H4 (cell line): Measurements from ENCODE around the gene UBXN7. TPM values are rescaled to one million over a fixed set of nuclear protein-coding genes. Genes with fewer than 3 reads are reported as not detected.
"Not testable (repeated sequence)": the region's sequence is repeated elsewhere in the genome, so short reads cannot be mapped to it uniquely, and the experiment has no call there.

Experiments used
- DNase-seq: peaks from one replicate; pipeline ENCODE4 v3.0.0-alpha.2; 2015; ENCODE audit warnings: low spot score
- total RNA-seq: library from RNA; depleted of rRNA; stranded (reverse); fragments of >200 nt; shearing (Covaris generic); gene quantifications from 2 replicates; pipeline ENCODE4 v1.2.3, GENCODE V29; 2014; rRNA removed

UBXN7 gene, protein sequence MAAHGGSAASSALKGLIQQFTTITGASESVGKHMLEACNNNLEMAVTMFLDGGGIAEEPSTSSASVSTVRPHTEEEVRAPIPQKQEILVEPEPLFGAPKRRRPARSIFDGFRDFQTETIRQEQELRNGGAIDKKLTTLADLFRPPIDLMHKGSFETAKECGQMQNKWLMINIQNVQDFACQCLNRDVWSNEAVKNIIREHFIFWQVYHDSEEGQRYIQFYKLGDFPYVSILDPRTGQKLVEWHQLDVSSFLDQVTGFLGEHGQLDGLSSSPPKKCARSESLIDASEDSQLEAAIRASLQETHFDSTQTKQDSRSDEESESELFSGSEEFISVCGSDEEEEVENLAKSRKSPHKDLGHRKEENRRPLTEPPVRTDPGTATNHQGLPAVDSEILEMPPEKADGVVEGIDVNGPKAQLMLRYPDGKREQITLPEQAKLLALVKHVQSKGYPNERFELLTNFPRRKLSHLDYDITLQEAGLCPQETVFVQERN
- total RNA-seq: 8.0 and 10.2 TPM in 2 replicates

DNA sequence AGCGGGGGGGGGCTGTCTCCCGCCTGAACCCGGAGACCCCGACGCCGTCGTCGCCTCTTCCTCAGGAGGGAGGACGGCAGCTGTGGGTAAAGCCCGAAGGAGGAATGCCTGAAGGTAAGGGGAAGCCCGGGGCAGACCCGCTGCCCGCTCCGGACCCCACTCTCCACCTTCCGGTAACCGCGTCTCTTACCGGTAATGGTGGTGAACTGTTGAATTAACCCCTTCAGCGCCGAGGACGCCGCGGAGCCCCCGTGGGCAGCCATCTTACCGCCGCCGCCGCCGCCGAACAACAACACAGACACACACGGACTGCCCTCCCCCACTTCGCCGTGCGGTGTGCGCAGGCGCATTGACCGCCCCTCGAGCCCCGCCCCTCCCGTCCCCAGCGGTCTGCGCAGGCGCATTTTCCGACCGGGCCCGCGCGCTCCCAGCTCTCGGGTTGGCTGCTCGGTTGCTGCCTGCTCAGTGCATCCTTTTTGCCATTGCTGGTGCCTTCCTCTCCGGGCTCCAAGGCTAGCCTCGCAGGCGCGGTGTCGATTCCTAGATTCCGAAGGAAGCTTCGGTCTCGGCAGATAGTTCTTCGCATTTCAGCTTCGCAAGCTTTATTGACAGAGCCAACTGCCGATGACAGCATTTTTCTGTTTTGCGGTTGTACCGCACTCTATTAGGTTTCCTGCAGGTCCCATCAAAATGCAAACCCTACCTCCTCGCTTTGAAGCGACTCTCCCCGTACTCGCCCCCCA, at the start of gene UBXN7:
Gene UBXN7, minus strand, starts transcription at position 291 of the 743 bp plus-strand sequence. Its CDS starts 28 bp downstream, at position 263.
- DNase-seq: peak; percentile 89

DNA sequence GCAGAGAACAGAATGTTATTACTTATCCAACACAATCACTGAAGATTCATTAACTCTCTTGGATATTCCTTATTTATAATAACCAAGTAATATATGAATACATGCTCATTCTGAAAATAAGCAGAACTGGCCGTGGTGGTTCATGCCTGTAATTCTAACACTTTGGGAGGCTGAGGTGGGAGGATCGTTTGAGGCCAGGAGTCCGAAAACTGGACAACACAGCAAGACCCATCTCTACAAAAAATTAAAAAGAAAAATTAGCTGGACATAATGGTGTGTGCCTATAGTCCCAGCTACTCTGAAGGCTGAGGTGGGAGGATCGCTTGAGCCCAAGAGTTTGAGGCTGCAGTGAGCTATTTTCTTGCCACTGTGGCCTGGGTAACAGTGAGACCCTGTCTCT, 45.5 kb upstream of the UBXN7 start:
- no peak for DNase-seq

DNA sequence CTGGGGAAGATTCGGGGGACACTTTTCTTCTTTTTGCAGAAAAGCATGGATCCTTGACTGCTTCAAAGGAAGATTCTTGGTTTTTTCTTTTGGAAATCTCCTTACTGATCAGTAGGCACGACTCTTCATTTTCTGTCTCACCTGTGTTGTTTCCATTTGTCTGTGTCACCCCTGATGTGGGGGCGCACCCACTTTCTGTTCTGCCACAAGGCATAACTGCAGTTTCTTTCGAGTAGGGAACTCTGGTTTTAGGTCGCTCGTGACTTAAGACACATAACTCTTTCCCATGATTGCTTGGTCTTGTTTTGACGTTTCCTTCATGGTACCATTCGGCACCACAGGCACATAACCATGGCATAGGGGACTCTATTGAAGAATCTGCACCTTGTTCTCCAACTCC, 40.1 kb upstream of the UBXN7 start:
- no peak for DNase-seq

DNA sequence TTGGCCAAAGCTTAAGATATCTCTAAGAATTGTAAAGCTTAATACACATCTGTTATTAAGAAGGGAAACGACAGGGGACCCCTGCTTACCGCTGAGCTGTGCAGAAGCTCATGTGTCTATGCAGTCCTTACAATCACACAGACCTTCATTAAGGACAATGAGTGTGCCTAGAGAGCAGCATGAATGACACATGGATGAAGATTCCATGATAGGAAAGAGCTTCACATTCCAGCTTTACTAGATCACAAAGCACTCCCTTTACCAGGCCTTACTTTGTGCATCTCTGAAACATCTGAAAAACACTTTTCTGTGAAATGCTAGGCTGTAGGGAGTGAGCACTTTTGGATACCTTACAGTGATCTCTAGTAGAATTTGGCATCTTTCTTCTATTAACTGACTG, 39.3 kb upstream of the UBXN7 start:
- no peak for DNase-seq

DNA sequence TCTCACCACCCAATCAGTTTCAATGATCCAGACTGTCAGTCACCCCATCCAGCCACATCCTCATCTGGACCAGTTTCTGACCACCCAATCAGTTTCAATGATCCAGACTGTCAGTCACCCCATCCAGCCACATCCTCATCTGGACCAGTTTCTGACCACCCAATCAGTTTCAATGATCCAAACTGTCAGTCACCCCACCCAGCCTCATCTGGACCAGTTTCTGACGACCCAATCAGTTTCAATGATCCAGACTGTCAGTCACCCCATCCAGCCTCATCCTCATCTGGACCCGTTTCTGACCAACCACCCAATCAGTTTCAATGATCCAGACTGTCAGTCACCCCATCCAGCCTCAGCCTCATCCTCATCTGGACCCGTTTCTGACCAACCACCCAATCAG, 38.0 kb upstream of the UBXN7 start:
- not testable (repeated sequence) for DNase-seq

DNA sequence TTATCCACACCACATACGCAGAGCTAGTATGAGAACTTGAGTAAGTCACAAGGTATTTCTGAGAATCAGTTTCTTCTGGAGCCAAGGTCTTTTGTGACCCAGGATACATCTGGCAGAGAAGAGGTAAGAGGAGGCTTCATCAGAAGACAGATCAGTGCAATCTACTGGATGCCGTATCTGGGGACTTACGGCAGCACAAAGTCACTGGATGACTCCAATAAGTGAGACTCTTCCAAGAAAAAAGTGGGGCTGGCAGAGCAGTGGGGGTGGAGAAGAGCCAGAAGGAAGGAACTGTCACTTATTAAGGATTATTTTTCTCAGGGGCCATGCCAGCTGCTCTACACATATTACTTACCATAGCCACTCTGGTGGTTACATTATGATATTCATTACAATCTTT, 31.6 kb upstream of the UBXN7 start:
- no peak for DNase-seq

DNA sequence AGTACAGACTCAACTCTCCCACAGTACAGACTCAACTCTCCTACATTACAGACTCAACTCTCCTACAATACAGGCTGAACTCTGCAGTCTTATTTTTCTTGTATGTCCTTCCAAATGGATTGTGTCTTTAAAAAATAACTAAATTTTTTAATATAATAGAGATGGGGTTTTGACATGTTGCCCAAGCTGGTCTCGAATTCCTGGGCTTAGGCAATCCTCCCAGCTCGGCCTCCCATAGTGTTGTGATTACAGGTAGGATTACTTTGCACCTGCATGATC, 31.2 kb upstream of the UBXN7 start:
- no peak for DNase-seq

DNA sequence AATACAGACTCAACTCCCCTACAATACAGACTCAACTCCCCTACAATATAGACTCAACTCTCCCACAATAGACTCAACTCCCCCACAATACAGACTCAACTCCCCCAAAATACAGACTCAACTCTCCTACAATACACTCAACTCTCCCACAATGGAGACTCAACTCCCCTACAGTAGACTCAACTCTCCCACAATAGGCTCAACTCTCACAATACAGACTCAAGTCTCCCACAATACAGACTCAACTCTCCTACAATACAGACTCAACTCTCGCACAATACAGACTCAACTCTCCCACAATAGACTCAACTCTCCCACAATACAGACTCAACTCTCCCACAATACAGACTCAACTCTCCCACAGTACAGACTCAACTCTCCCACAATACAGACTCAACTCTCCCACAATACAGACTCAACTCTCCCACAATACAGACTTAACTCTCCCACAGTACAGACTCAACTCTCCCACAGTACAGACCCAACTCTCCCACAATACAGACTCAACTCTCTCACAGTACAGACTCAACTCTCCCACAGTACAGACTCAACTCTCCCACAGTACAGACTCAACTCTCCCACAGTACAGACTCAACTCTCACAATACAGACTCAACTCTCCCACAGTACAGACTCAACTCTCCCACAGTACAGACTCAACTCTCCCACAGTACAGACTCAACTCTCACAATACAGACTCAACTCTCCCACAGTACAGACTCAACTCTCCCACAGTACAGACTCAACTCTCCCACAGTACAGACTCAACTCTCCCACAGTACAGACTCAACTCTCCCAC, 30.7 kb upstream of the UBXN7 start:
- DNase-seq: not testable (repeated sequence)

DNA sequence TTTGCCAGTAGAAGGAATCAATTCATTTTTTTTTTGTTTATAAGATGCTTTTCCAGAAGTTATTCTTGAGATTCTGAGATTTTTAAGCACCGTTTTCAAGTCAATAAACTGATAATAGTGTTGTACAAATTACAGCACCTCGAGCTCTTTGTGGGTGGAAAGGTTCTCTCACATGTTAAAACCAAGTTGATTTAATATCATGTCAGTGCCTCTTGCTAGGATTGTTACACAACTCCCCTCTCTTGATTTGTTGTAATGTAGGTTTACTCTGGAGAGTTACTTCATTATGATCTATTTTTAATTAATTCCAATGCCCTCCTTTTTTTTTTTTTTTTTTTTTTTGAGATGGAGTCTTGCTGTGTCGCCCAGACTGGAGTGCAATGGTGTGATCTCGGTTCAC, 25.8 kb upstream of the UBXN7 start:
- no peak for DNase-seq

DNA sequence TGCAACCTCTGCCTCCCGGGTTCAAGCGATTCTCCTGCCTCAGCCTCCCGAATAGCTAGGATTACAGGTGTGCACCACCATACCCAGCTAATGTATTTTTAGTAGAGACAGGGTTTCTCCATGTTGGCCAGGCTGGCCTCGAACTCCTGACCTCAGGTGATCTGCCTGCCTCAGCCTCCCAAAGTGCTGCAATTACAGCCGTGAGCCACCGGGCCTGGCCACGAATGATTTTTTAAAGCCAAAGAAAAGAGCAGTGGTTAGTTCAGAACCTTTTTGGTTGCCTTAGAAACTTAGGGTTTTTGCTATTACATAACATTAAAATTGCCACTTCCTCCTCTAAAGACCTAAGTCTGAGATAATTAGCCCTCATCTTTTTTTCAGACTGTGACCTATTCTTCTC, 25.2 kb upstream of the UBXN7 start:
- not testable (repeated sequence) for DNase-seq

DNA sequence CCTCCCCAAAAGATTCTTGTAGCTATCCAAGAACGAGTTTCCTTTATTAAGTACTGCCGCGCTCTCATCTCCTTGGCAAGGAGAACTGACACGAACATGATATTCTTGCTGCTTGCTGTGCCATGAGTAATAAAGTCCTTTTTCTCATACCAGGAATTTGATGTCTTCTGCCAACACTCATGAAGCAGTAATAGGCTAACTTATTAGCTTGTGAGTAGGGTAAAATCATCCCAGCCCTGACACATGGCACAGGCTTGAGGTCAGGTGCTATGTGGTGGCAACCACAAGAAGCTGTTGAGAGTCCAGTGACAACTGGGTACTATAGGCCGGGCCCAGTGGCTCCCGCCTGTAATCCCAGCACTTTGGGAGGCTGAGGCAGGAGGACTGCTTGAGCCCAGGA, 22.7 kb upstream of the UBXN7 start:
- no peak for DNase-seq

DNA sequence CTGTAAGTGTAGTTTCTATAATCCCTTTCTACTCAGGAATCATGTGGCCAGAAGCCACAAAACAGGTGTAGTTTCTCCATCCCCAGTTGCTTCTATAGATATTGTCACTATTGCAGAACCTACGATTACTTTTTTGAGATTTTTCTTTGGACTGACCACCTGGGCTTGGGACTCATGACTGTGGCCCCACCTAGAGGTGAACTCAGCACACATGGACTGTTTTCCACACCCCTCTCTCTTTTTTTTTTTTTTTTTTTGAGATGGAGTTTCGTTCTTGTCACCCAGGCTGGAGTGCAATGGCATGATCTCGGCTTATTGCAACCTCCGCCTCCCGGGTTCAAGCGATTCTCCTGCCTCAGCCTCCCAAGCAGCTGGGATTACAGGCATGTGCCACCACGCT, 13.2 kb upstream of the UBXN7 start:
- DNase-seq: not testable (repeated sequence)

DNA sequence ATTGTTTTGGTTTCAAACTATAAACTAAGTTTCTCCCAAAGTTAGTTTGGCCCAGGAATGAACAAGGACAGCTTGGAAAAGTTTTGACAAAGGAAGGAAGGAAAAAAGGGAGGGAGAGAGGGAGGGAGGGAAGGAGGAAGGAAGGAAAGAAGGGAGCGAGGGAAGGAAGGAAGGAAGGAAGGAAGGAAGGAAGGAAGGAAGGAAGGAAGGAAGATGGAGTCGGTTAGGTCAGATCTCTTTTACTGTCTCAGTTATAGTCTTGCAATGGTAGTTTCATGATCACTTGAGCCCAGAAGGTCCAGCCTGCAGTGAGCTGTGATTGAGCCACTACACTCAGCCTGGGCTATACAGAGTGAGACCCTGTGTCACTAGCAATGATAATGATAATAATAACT, 12.3 kb upstream of the UBXN7 start:
- DNase-seq: no peak

DNA sequence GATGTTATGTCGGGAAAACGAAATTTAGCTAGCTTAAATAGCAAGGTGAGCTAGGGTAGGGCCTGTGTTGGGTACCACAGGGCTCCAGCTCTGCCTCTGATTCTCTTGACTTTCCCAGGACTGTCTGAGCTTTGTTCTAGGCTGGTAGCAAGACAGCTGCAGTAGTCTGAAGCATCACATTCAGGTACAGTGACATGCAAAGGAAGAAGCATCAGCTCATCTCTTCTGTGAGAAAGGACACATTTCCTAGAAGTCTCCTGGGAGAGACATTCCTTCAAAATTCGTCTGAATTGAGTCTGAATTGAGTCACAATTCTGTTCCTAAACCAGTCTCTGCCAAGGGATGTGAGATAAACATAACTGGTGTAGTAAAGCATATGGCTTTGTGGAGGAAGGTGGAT, 8.5 kb upstream of the UBXN7 start:
- no peak for DNase-seq

DNA sequence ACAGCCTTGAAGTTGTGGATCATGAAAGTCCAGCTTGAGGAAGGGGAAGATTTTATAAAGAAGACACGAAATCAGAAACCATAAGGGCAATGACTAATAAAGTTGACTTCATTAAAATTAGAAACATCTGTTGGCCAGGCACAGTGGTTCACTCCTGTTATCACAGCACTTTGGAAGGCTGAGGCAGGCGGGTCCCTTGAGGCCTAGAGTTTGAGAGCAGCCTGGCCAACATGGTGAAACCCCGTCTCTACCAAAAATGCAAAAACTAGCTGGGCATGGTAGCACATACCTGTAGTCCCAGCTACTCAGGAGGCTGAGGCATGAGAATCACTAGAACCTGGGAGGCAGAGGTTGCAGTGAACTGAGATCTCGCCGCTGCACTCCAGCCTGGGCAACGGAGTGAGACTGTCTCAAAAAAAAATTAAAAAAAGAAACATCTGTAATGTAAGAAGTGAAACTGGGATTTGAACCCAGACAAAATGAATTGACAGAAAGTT, 7.9 kb upstream of the UBXN7 start:
- DNase-seq: no peak

DNA sequence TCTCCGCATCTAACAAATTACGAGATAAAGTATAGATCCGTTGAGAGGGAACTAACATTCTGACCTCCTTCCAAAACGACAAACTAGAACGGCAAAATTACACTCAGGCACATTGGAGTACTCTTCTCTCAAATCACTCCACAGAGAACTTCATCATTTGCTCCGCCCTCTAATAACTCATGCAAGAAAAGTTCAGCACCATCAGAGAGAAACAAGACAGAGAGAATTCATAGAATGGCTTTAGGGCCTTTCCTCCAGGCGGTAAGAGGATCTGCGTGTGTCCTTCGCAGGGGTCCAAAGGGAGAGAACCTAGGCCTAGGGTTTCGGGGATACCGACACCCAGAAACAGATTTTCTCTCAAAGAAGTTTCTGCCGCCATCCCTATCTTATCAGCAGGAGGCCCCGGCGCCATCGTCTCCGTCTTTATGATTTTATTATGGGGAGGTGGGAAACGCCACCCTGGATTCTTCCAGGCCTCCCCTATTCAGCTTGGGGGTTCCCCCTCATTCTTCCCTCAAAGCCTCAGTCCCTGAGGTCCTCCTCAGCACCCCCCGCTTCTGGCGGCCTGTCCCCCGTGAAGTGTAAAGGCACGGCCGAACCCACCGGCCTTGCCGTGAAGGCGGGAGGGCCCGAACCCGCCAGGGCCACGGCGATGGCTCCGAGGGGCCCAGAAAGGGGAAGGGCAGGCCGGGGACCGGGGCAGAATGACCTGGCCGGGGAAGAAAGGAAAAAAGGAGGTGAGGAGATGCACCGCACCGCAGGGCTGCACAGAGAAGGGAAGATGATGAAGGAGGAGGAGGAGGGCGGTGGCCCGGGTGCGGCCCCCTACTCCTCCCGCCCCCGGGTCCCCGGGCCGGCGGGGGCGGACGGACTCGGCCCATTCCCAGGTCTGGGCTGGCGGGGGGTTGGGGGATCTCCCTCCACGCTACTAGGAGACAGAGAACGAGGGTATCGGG, 768 bp downstream of the UBXN7 start:
- DNase-seq: peak; percentile 41

DNA sequence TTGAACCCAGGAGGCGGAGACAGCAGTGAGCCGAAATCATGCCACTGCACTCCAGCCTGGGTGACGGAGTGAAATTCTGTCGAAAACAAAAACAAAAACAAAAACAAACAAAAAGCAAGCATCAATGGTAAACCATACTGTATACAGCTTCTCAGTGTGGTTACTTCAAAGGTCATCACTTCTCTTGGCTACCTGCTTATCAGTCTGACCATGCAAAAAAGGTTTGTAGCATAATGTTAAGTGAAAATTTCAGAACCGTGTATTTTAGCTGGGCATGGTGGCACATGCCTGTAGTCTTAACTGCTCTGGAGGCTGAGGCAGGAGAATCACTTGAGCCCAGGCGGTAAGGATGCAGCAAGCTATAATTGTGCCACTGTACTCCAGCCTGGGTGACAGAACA, 4.2 kb downstream of the UBXN7 start:
- no peak for DNase-seq

DNA sequence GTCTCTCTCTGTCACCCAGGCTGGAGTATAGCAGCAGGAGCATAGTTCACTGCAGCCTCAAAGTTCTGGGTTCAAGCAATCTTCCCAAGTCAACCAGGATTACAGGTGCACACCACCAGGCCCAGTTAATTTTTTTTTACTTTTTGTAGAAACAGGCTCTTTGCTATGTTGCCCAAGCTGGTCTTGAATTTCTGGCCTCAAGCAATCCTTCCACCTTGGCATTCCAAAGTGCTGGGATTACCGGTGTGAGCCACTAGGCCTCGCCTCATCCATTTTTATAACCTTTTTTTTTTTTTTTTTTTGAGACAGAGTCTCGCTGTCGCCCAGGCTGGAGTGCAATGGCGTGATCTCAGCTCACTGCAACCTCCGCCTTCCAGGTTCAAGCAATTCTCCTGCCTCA, 7.8 kb downstream of the UBXN7 start:
- not testable (repeated sequence) for DNase-seq

DNA sequence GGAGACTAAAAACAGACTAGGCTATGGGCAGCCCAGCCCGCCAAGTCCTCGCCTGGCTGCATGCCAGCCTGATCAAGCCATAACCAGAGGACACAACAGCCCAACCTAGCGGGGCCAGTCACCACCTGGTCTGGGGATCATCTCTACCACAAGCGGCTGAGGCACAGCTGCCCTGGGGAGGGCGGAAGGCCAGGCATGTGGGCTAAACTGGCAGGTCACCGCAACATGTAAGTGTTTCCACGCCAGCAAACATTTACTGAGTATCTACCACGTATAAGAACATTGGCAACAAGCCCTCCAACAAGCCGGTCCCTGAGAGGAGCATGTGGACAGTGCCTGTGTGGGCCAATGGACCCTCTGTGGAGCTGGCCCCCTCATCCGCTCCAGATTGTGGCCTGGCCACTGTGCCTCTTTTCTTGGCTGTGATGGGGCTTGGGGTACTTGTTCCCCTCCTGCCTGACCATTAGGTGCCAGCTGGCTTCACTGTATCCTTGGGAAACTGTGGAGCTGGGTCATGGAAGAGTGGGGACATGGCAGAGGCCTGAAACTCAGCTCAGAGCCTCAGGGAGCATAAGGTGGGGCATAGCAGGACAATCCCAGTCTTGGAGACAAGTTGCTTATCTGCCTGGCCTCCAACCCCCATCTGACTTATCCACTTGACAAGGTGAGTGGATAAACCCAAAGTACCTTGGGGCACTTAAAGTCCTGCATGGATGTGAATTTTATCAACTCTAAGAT, 9.0 kb downstream of the UBXN7 start:
- DNase-seq: no peak

DNA sequence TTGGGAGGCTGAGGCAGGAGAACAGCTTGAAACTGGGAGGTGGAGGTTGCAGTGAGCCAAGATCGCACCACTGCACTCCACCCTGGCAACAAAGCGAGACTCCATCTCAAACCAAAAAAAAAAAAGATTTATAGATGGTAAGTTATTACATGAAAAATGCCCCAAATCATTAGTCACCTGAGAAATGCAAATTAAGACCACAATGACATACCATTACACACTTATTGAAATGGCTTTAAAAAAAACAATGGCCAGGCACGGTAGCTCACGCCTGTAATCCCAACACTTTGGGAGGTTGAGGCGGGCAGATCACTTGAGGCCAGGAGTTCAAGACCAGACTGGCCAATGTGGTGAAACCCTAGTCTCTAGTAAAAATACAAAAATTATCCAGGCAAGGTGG, 10.6 kb downstream of the UBXN7 start:
- not testable (repeated sequence) for DNase-seq
